OCI-LY3 (cell line): ENCODE measurements around the gene PAK1.

Experiments
- H2AFZ ChIP-seq: fragments of 200-600, 300-600 bp; shearing (Covaris generic); 2 replicates; pipeline ENCODE4 v1.6.0; 2014; ENCODE audit warnings: antibody characterized with exemption, low read depth, low read length
- H3K27ac ChIP-seq: fragments of 200-600, 300-600 bp; sonication (generic); 2 replicates; pipeline ENCODE4 v1.5.1; 2014; ENCODE audit warnings: mild to moderate bottlenecking, low read length, moderate library complexity, mixed read lengths
- H3K27me3 ChIP-seq: fragments of 200-600, 300-600 bp; sonication (generic); 2 replicates; pipeline ENCODE4 v1.6.1; 2014; ENCODE audit warnings: low read depth, low read length, mixed read lengths
- H3K36me3 ChIP-seq: fragments of 200-600, 300-600 bp; sonication (generic); replicated peaks from 2 replicates; pipeline ENCODE3; 2014; ENCODE audit warnings: low read depth, low read length, mixed read lengths
- H3K4me1 ChIP-seq: fragments of 300-600, 200-600 bp; sonication (generic); 2 replicates; pipeline ENCODE4 v1.6.1; 2014; ENCODE audit warnings: low read length, mixed read lengths
- H3K4me2 ChIP-seq: fragments of 200-600, 300-600 bp; sonication (generic); 2 replicates; pipeline ENCODE4 v1.6.1; 2014; ENCODE audit warnings: low read length, mixed read lengths
- H3K4me3 ChIP-seq: fragments of 300-600, 200-600 bp; sonication (generic); 2 replicates; pipeline ENCODE4 v1.5.1; 2014; ENCODE audit warnings: antibody characterized with exemption, mild to moderate bottlenecking, low read length, moderate library complexity
- H3K79me2 ChIP-seq: fragments of 300-600, 200-600 bp; shearing (Covaris generic); 2 replicates; pipeline ENCODE4 v1.6.1; 2014; ENCODE audit warnings: mild to moderate bottlenecking, low read length, mixed read lengths
- H3K9ac ChIP-seq: fragments of 300-600, 200-600 bp; shearing (Covaris generic); 2 replicates; pipeline ENCODE4 v1.6.0; 2014; ENCODE audit warnings: mild to moderate bottlenecking, low read length, moderate library complexity
- H3K9me3 ChIP-seq: fragments of 200-600, 300-600 bp; shearing (Covaris generic); 2 replicates; pipeline ENCODE4 v1.6.1; 2014; ENCODE audit warnings: low read length, mixed read lengths; ENCODE audit not compliant: insufficient read depth
- H4K20me1 ChIP-seq: fragments of 200-600, 300-600 bp; sonication (generic); 2 replicates; pipeline ENCODE4 v1.6.1; 2016; ENCODE audit warnings: low read length, mixed read lengths; ENCODE audit not compliant: insufficient read depth
- CTCF ChIP-seq: fragments of 200-600, 300-600 bp; sonication (generic); IDR thresholded peaks from 2 replicates; pipeline ENCODE4 v1.5.1; 2014; ENCODE audit warnings: antibody characterized with exemption, low read length, low read depth
- EZH2phosphoT487 ChIP-seq: fragments of 200-600 bp; shearing (Covaris generic); IDR thresholded peaks from 2 replicates; pipeline ENCODE4 v1.6.1; 2018; ENCODE audit warnings: antibody characterized with exemption, mixed run types, low read depth

Gene PAK1

GRCh38 chr11:77471558-77472193, 2.2 kb downstream of the PAK1 start:
- TF ChIP-seq CTCF, result peak; percentile 55
- no peak for TF ChIP-seq EZH2phosphoT487
- H3K9ac ChIP-seq, result no peak overlapping the region
- H3K4me1 ChIP-seq, result peaks cover 28% of the 10 kb centered on the region
- H2AFZ ChIP-seq, result no peak overlapping the region
- no peaks in the 10 kb centered on the region for H3K9me3 ChIP-seq
- H3K4me3 ChIP-seq, result no peak overlapping the region
- no peaks in the 10 kb centered on the region for H3K36me3 ChIP-seq
- no peaks in the 10 kb centered on the region for H4K20me1 ChIP-seq
- no peaks in the 10 kb centered on the region for H3K27me3 ChIP-seq
- no peak overlapping the region for H3K27ac ChIP-seq
- H3K79me2 ChIP-seq, result no peaks in the 10 kb centered on the region
- H3K4me2 ChIP-seq, result 0 out of 2 replicates have a peak overlapping the region, but pooled peaks have one; percentile 74

- Histone ChIP-seq H3K9ac (peak overlapping the region; percentile 11; the same call in 1 of the 2 replicates), H3K27me3 (no peaks in the 10 kb centered on the region), H3K36me3 (no peaks in the 10 kb centered on the region), H3K4me1 (peaks cover 28% of the 10 kb centered on the region), H3K4me2 (peak overlapping the region; percentile 63), H3K27ac (peak overlapping the region; percentile 16; the same call in 1 of the 2 replicates), H3K79me2 (no peaks in the 10 kb centered on the region), H3K9me3 (no peaks in the 10 kb centered on the region), H3K4me3 (peak overlapping the region; percentile 24), H4K20me1 (no peaks in the 10 kb centered on the region), H2AFZ (no peak overlapping the region)
- TF ChIP-seq EZH2phosphoT487 (no peak), CTCF (no peak)
Observed at GRCh38 chr11:77470971-77471370, 2.9 kb downstream of the PAK1 start.

- Histone ChIP-seq H2AFZ (peak overlapping the region; percentile 59), H3K79me2 (no peaks in the 10 kb centered on the region), H3K27me3 (no peaks in the 10 kb centered on the region), H3K36me3 (no peaks in the 10 kb centered on the region), H3K4me2 (peak overlapping the region; percentile 63), H3K4me3 (peak overlapping the region; percentile 24), H3K9ac (peak overlapping the region; percentile 11; the same call in 1 of the 2 replicates), H3K4me1 (peaks cover 28% of the 10 kb centered on the region), H3K27ac (peak overlapping the region; percentile 16), H4K20me1 (no peaks in the 10 kb centered on the region), H3K9me3 (no peaks in the 10 kb centered on the region)
- TF ChIP-seq CTCF (no peak), EZH2phosphoT487 (no peak)
Observed at GRCh38 chr11:77470504-77470903, 3.4 kb downstream of the PAK1 start.

GRCh38 chr11:77468527-77468926, 5.4 kb downstream of the PAK1 start:
- no peak overlapping the region for H3K4me2 ChIP-seq
- H3K27me3 ChIP-seq, result no peaks in the 10 kb centered on the region
- no peaks in the 10 kb centered on the region for H3K9me3 ChIP-seq
- no peak overlapping the region for H3K27ac ChIP-seq
- no peaks in the 10 kb centered on the region for H3K36me3 ChIP-seq
- H3K79me2 ChIP-seq, result no peaks in the 10 kb centered on the region
- H4K20me1 ChIP-seq, result no peaks in the 10 kb centered on the region
- peaks cover 24% of the 10 kb centered on the region for H3K4me1 ChIP-seq
- H3K4me3 ChIP-seq, result no peak overlapping the region
- H3K9ac ChIP-seq, result no peak overlapping the region
- TF ChIP-seq CTCF, result no peak
- no peak overlapping the region for H2AFZ ChIP-seq
